A549 (cell line): ENCODE measurements around the gene ITFG1.

Experiments used
- BHLHE40 ChIP-seq: IDR thresholded peaks from 2 replicates; pipeline ENCODE4 v1.6.1; 2012; ENCODE audit warnings: low read depth, low read length, inconsistent platforms
- CBX8 ChIP-seq: fragments of 200-600 bp; sonication (generic); IDR thresholded peaks from 2 replicates; pipeline ENCODE4 v1.6.1; 2016
- CTCF ChIP-seq: fragments of >200 bp; sonication (Bioruptor Twin); formaldehyde crosslinking; IDR thresholded peaks from 3 replicates; pipeline ENCODE4 v1.5.1; 2016
- EHF ChIP-seq: fragments of 250-450 bp; sonication (Bioruptor Pico); IDR thresholded peaks from 2 replicates; pipeline ENCODE4 v1.5.0; 2020; ENCODE audit warnings: mild to moderate bottlenecking
- EP300 ChIP-seq, 2 experiments: fragments of >200 bp; sonication (Bioruptor Twin); formaldehyde crosslinking; IDR thresholded peaks; 2 replicates in 1 of 2; 3 replicates in 1 of 2; pipeline ENCODE4 v1.6.1; 2016 to 2017
- PHF8 ChIP-seq: fragments of 200-600 bp; sonication (generic); IDR thresholded peaks from 2 replicates; pipeline ENCODE4 v1.6.1; 2016; ENCODE audit warnings: low read depth, mild to moderate bottlenecking, antibody characterized with exemption, moderate library complexity, borderline replicate concordance
- POLR2A ChIP-seq: IDR thresholded peaks from 2 replicates; pipeline ENCODE4 v1.6.1; 2012; ENCODE audit warnings: mild to moderate bottlenecking, low read length
- RCOR1 ChIP-seq: fragments of 150-350 bp; IDR thresholded peaks from 2 replicates; pipeline ENCODE4 v1.6.1; 2014; ENCODE audit warnings: antibody characterized with exemption, low read length, low read depth
- SREBF2 ChIP-seq: fragments of 450-650 bp; IDR thresholded peaks from 2 replicates; pipeline ENCODE4 v1.6.1; 2014; ENCODE audit warnings: mild to moderate bottlenecking, moderate library complexity
- USF2 ChIP-seq: fragments of 450-650 bp; IDR thresholded peaks from 2 replicates; pipeline ENCODE4 v1.6.1; 2014; ENCODE audit warnings: antibody characterized with exemption

- TF ChIP-seq EP300 (IDR thresholded peaks at IDR 0.05) (no peak), PHF8 (no peak), SREBF2 (no peak), RCOR1 (no peak), CTCF (no peak), CBX8 (no peak), BHLHE40 (no peak), EHF (CRISPR knock-in tag) (no peak), POLR2A (no peak), USF2 (no peak)
Observed at GRCh38 chr16:47431960-47432359, 28.9 kb downstream of the ITFG1 start.
